HG02759 (cell line): ENCODE results near the gene GARRE1.
"Not testable (repeated sequence)": the region's sequence is repeated elsewhere in the genome, so short reads cannot be mapped to it uniquely, and the experiment has no call there.

Source experiments
- ATAC-seq: cut with Tn5 transposase; IDR thresholded peaks from one replicate; pipeline ENCODE4 v1.9.1; 2021; ENCODE audit warnings: mild to moderate bottlenecking, moderate library complexity; ENCODE audit not compliant: unreplicated experiment

GARRE1 gene

GRCh38 chr19:34232566-34233481 is 21.5 kb upstream of the GARRE1 start:
- no peak for ATAC-seq

GRCh38 chr19:34235425-34235940 is 18.9 kb upstream of the GARRE1 start:
- ATAC-seq, result no peak

GRCh38 chr19:34236035-34236987 is 18.0 kb upstream of the GARRE1 start:
- ATAC-seq, result no peak

- no peak for ATAC-seq
Observed at GRCh38 chr19:34237283-34237682, 17.1 kb upstream of the GARRE1 start.

GRCh38 chr19:34237939-34238338 is 16.4 kb upstream of the GARRE1 start:
- no peak for ATAC-seq

- ATAC-seq, result no peak
Observed at GRCh38 chr19:34241513-34242337, 12.6 kb upstream of the GARRE1 start.

- ATAC-seq, result peak; percentile 55
Observed at GRCh38 chr19:34243138-34243875, 11.0 kb upstream of the GARRE1 start.

GRCh38 chr19:34243876-34244578 is 10.3 kb upstream of the GARRE1 start:
- peak; percentile 11 for ATAC-seq

- no peak for ATAC-seq
Observed at GRCh38 chr19:34244611-34245299, 9.6 kb upstream of the GARRE1 start.

- no peak for ATAC-seq
Observed at GRCh38 chr19:34246340-34246739, 8.0 kb upstream of the GARRE1 start.

GRCh38 chr19:34248941-34249340 is 5.4 kb upstream of the GARRE1 start:
- ATAC-seq, result no peak

GRCh38 chr19:34253167-34253566 is 1.2 kb upstream of the GARRE1 start:
- ATAC-seq, result not testable (repeated sequence)

- ATAC-seq, result not testable (repeated sequence)
Observed at GRCh38 chr19:34253681-34254045, 691 bp upstream of the GARRE1 start.

GRCh38 chr19:34254698-34255432 is 511 bp downstream of the GARRE1 start:
- ATAC-seq, result peak; percentile 67

GRCh38 chr19:34255546-34255945 is 1.2 kb downstream of the GARRE1 start:
- ATAC-seq, result no peak

GRCh38 chr19:34256835-34257558 is 2.6 kb downstream of the GARRE1 start:
- ATAC-seq, result no peak

- no peak for ATAC-seq
Observed at GRCh38 chr19:34257559-34257924, 3.2 kb downstream of the GARRE1 start.
